ENCODE results near the gene INPP4A. TPM values are rescaled to one million over a fixed set of nuclear protein-coding genes. Genes with fewer than 3 reads are reported as not detected.

Gene INPP4A
- total and polyA plus RNA-seq, 2 of the 13 experiments (the other 11 are each of a cell fraction or from before 2014, with no cell fraction given) = 10.1 to 10.9 TPM

DNA sequence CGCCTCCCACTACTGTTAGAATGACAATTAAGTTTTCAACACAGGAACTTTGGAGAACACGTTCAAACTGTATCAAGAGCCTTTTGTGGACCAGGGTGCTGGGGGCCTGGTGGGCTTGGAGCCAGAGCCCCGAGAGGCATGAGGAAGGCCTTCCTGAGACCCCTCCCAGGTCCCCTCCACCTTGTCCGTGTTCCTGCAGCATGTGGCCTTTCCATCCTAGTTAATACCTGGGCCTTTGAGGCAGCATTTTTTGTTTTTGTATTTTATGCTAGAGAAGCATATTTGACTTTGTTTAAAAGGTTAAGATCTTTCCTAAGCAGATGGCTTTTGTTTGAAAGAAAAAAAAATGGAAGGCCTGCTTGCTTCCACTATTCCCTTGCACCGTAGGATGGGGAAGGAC is 68.0 kb downstream of the INPP4A start:
- H3K4me3 ChIP-seq (replicated peaks in 1 of 3; ENCODE audit: insufficient read depth in 1 of 3, low read depth in 2 of 3, low read length in 3 of 3) = no peak overlapping the region
- no peak overlapping the region for H3K4me2 ChIP-seq (ENCODE audit: low read depth, low read length)
- H3K27me3 ChIP-seq (ENCODE audit: control insufficient read depth in 1 of 2, insufficient read depth in 2 of 2, low read length in 2 of 2) = no peaks in the 10 kb centered on the region
- BruUV-seq (replicated peaks) = no TSS peak
- intact Hi-C loops (cut with micrococcal nuclease; ENCODE audit: unreplicated experiment) = no loop called here
- ChIA-PET CTCF (ENCODE audit: low intra/inter-chr PET ratio, low total read pairs) (no interaction called here), POLR2A (no interaction called here)
- no peak for ATAC-seq
- no peak for FAIRE-seq
- H2AFZ ChIP-seq (ENCODE audit: low read length) = no peak overlapping the region
- H3K4me1 ChIP-seq (ENCODE audit: insufficient read depth, low read length) = no peaks in the 10 kb centered on the region
- H4K20me1 ChIP-seq (ENCODE audit: insufficient read depth, low read length) = no peaks in the 10 kb centered on the region
- H3K27ac ChIP-seq (ENCODE audit: extremely low read length, insufficient read depth, low read length) = no peak overlapping the region
- H3K36me3 ChIP-seq (replicated peaks in 1 of 2; ENCODE audit: control insufficient read depth in 1 of 2, insufficient read depth in 2 of 2, low read length in 2 of 2) = no peaks in the 10 kb centered on the region
- in situ Hi-C loops (cut with HindIII; ENCODE audit: extremely low pct_ligation_motif_present, low pct_unique_long_range_greater_than_20kb) = no loop called here
- WGBS (ENCODE audit: low lambda C conversion rate) = 92% methylated on average over 5 of the region's 5 CpGs
- no peak for DNase-seq (ENCODE audit: low spot score)
- no peaks in the 10 kb centered on the region for H3K9me3 ChIP-seq (ENCODE audit: low read length)
- no peaks in the 10 kb centered on the region for H3K79me2 ChIP-seq (ENCODE audit: insufficient read depth, low read length)
- H3K9ac ChIP-seq (ENCODE audit: insufficient read depth, low read depth, low read length) = no peak overlapping the region
- TF ChIP-seq, protein P1, sequence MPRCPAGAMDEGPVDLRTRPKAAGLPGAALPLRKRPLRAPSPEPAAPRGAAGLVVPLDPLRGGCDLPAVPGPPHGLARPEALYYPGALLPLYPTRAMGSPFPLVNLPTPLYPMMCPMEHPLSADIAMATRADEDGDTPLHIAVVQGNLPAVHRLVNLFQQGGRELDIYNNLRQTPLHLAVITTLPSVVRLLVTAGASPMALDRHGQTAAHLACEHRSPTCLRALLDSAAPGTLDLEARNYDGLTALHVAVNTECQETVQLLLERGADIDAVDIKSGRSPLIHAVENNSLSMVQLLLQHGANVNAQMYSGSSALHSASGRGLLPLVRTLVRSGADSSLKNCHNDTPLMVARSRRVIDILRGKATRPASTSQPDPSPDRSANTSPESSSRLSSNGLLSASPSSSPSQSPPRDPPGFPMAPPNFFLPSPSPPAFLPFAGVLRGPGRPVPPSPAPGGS (CRISPR knock-in tag; IDR thresholded peaks at IDR 0.05) = no peak
- no peak for TF ChIP-seq SP5 (CRISPR knock-in tag; IDR thresholded peaks at IDR 0.05; ENCODE audit: borderline replicate concordance, low read depth)
- no peak for TF ChIP-seq ZSCAN5A (CRISPR knock-in tag; IDR thresholded peaks at IDR 0.05; ENCODE audit: borderline replicate concordance)
- TF ChIP-seq ZNF616 (CRISPR knock-in tag; IDR thresholded peaks at IDR 0.05; ENCODE audit: low read depth) = no peak
- peak in 1 of 2 experiments; percentile 28; a peak in 1 of 4 replicates for TF ChIP-seq MAFK (conservative IDR thresholded peaks at IDR 0.05 in 1 of 2, IDR thresholded peaks at IDR 0.05 in 1 of 2; ENCODE audit: low read length in 2 of 2)
- TF ChIP-seq ZNF563 (CRISPR knock-in tag; IDR thresholded peaks at IDR 0.05) = no peak
